ENCODE results near the gene SCFD2. TPM values are rescaled to one million over a fixed set of nuclear protein-coding genes. Genes with fewer than 3 reads are reported as not detected.
"Not testable (repeated sequence)": the region's sequence is repeated elsewhere in the genome, so short reads cannot be mapped to it uniquely, and the experiment has no call there.

Gene SCFD2
- total RNA-seq, 1 donor from 2014 or later: 17.2 TPM

- TF ChIP-seq CTCF (IDR thresholded peaks at IDR 0.05; ENCODE audit: partially characterized antibody, unreplicated experiment): no peak
- Mint-ChIP-seq H3K4me3 (ENCODE audit: unreplicated experiment) (no peak overlapping the region), H3K36me3 (ENCODE audit: unreplicated experiment) (no peaks in the 10 kb centered on the region), H3K9me3 (ENCODE audit: unreplicated experiment) (peaks cover 2% of the 10 kb centered on the region), H3K27ac (ENCODE audit: unreplicated experiment) (no peak overlapping the region), H3K27me3 (ENCODE audit: unreplicated experiment) (peaks cover 2% of the 10 kb centered on the region), H3K4me1 (ENCODE audit: low read depth, unreplicated experiment) (peaks cover 4% of the 10 kb centered on the region)
- no peak for DNase-seq
These were observed 84.4 kb downstream of the SCFD2 start for GRCh38 chr4:53281438-53281837.

GRCh38 chr4:53280846-53281245 is 85.0 kb downstream of the SCFD2 start:
- Mint-ChIP-seq H3K4me1 (ENCODE audit: low read depth, unreplicated experiment) (peaks cover 4% of the 10 kb centered on the region), H3K27me3 (ENCODE audit: unreplicated experiment) (peaks cover 2% of the 10 kb centered on the region), H3K4me3 (ENCODE audit: unreplicated experiment) (no peak overlapping the region), H3K27ac (ENCODE audit: unreplicated experiment) (no peak overlapping the region), H3K36me3 (ENCODE audit: unreplicated experiment) (no peaks in the 10 kb centered on the region), H3K9me3 (ENCODE audit: unreplicated experiment) (peaks cover under 1% of the 10 kb centered on the region)
- DNase-seq: no peak
- TF ChIP-seq CTCF (IDR thresholded peaks at IDR 0.05; ENCODE audit: partially characterized antibody, unreplicated experiment): no peak

DNA sequence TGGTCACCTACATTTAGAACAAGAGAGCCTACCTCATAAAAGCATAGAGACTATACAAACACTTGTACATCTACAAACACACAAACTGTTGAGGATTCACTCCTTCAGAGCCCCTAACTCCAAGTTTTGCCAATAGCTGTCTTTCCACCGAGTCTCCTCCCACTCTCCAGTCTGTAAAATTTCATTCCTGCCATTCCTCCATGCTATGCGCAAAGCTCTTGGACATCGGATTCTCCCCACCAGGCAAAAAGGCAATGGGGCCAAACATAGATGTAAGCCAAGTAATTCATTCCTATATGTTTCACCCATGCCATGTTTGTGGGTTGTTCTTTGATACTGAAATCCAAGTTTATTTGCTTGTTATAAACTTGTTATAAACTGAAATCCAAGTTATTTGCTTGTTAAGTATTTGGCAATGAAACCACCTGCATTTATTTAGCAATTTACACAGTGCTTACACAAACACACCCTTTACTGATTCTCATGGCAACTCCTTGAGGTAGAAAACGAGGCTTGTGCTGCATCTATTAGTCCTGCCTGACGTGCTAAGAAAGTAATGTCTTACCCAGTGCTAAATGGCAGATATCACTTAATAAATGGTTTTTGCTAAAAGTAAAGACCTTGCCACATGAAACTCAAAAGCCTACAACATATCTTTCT is 91.1 kb downstream of the SCFD2 start:
- TF ChIP-seq CTCF (IDR thresholded peaks at IDR 0.05; ENCODE audit: partially characterized antibody, unreplicated experiment): no peak

DNA sequence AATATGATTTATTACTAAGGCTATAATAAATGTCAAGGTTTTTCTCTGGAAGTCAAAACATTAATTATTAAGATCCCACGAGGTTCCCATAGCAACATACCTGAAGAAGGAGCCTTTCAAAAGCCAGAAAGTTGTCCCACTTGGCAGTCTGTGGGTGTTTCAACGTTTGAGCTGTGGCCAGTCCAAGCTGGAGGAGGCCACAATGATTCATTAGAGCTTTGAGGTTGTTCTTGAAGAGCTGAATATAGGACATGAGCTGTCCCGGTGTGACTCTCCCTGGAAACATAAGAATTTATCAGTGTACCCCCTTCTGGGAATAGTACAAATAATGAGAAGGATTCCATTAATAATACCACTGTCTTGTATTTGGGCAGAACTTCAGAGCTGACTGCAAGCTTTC is 92.1 kb downstream of the SCFD2 start:
- no peaks in the 10 kb centered on the region for H3K4me1 Mint-ChIP-seq (ENCODE audit: low read depth, unreplicated experiment)
- no peaks in the 10 kb centered on the region for H3K36me3 Mint-ChIP-seq (ENCODE audit: unreplicated experiment)
- no peak overlapping the region for H3K4me3 Mint-ChIP-seq (ENCODE audit: unreplicated experiment)
- H3K9me3 Mint-ChIP-seq (ENCODE audit: unreplicated experiment): no peaks in the 10 kb centered on the region
- no peaks in the 10 kb centered on the region for H3K27me3 Mint-ChIP-seq (ENCODE audit: unreplicated experiment)
- H3K27ac Mint-ChIP-seq (ENCODE audit: unreplicated experiment): no peak overlapping the region
- no peak for DNase-seq
- TF ChIP-seq CTCF (IDR thresholded peaks at IDR 0.05; ENCODE audit: partially characterized antibody, unreplicated experiment): no peak

More for the DNA sequence above, 91.1 kb downstream of the SCFD2 start:
- DNase-seq: no peak
- Mint-ChIP-seq H3K4me3 (ENCODE audit: unreplicated experiment) (no peak overlapping the region), H3K4me1 (ENCODE audit: low read depth, unreplicated experiment) (no peaks in the 10 kb centered on the region), H3K27me3 (ENCODE audit: unreplicated experiment) (no peaks in the 10 kb centered on the region), H3K9me3 (ENCODE audit: unreplicated experiment) (no peaks in the 10 kb centered on the region), H3K36me3 (ENCODE audit: unreplicated experiment) (no peaks in the 10 kb centered on the region), H3K27ac (ENCODE audit: unreplicated experiment) (no peak overlapping the region)

GRCh38 chr4:53267026-53267425 is 98.8 kb downstream of the SCFD2 start:
- Mint-ChIP-seq H3K27ac (ENCODE audit: unreplicated experiment) (no peak overlapping the region), H3K9me3 (ENCODE audit: unreplicated experiment) (peaks cover 10% of the 10 kb centered on the region), H3K4me3 (ENCODE audit: unreplicated experiment) (no peak overlapping the region), H3K4me1 (ENCODE audit: low read depth, unreplicated experiment) (no peaks in the 10 kb centered on the region), H3K27me3 (ENCODE audit: unreplicated experiment) (peaks cover 4% of the 10 kb centered on the region), H3K36me3 (ENCODE audit: unreplicated experiment) (peaks cover 14% of the 10 kb centered on the region)
- DNase-seq: no peak
- TF ChIP-seq CTCF (IDR thresholded peaks at IDR 0.05; ENCODE audit: partially characterized antibody, unreplicated experiment): no peak

DNA sequence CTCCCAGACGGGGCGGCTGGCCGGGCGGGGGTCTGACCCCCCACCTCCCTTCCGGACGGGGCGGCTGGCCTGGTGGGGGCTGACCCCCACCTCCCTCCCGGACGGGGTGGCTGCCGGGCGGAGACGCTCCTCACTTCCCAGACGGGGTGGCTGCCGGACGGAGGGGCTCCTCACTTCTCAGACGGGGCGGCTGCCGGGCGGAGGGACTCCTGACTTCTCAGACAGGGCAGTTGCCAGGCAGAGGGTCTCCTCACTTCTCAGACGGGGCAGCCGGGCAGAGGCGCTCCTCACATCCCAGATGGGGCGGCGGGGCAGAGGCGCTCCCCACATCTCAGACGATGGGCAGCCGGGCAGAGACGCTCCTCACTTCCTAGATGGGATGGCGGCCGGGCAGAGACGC is 109.9 kb downstream of the SCFD2 start:
- not testable (repeated sequence) for H3K4me3 Mint-ChIP-seq (ENCODE audit: unreplicated experiment); H3K4me1 Mint-ChIP-seq (ENCODE audit: low read depth, unreplicated experiment); H3K27me3 Mint-ChIP-seq (ENCODE audit: unreplicated experiment); H3K27ac Mint-ChIP-seq (ENCODE audit: unreplicated experiment); H3K9me3 Mint-ChIP-seq (ENCODE audit: unreplicated experiment); DNase-seq
- H3K36me3 Mint-ChIP-seq (ENCODE audit: unreplicated experiment): peaks cover 18% of the 10 kb centered on the region

Measured in glutamatergic neuron (in vitro differentiated cells).